CD4-positive, alpha-beta T cell treated with Interleukin-17A for 1 hour (primary cell): ENCODE results near the gene SKI.
"Not testable (repeated sequence)": the region's sequence is repeated elsewhere in the genome, so short reads cannot be mapped to it uniquely, and the experiment has no call there.

Experiments
- DNase-seq: peaks from one replicate; pipeline ENCODE4 v3.0.0-alpha.2; 2020

The SKI gene

GRCh38 chr1:2231532-2232254 lies 3.6 kb downstream of the SKI start:
- peak; percentile 88 for DNase-seq

GRCh38 chr1:2232255-2232915 lies 4.3 kb downstream of the SKI start:
- DNase-seq = peak; percentile 24

DNA sequence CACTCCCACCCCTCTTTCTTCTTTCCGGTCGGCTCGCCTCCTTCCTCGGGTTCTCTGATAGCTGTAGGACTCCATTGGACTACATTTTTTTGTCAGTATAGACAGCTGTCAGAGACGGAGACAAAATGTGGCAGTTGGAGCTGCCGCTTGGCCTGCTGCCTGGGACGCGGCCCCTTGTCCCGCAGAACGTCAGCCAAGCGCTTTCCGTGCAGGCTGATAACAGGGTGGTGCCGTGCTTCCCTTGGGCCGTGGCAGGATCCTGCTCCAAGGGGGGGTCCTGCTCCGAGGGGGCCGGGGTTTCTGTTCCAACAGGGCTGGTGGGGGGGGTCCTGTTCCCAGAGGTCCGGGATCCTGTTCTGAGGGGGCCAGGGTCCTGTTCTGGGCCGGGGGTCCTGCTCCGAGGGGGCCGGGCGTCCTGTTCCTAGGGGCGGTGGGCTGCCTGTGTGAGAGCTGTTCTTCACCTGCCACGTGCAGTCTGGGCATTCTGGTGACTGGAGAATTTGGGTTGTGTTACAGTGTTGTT lies 4.9 kb downstream of the SKI start:
- peak; percentile 18 for DNase-seq

- peak; percentile 5 for DNase-seq
These were observed 5.3 kb downstream of the SKI start for GRCh38 chr1:2233468-2233867.

DNA sequence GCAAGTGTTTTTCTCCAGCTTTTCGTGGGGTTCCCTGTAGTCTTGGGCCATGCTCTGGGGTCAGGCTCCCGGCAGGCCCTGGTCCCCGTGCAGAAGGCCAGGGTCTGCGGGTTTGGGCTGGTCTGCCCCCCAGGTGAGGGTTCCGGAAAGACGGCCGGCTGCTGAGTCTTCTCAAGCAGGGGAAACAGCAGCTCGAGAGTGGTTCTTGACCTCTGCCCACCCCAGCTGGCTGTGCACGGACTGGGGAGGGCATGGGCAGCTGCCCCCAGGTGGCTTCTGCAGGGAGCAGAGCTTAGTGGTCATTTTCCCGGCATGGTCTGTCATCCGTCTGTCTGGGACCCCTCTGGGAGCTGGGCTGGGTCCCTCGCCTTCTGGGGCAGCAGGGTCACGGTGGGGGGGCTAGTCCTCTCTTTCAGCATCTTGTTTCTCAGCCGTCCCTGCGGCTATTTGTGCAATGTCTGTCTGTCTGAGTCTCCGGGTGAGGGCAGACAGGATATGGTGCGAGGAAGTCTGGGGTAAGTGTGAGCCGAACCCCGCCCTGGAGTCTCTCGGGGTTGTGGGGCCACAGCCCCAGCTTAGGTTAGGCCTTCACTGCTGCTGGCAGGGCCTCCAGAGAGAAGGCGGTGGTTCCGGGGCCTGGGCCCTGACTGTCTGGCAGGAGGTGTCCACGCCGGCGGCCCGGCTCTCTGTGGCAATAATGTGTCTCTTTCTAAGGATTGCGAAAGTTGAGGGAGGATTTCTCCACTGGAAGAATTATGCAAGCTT lies 6.1 kb downstream of the SKI start:
- DNase-seq = peak; percentile 89

GRCh38 chr1:2234762-2235113 lies 6.6 kb downstream of the SKI start:
- peak; percentile 64 for DNase-seq

DNA sequence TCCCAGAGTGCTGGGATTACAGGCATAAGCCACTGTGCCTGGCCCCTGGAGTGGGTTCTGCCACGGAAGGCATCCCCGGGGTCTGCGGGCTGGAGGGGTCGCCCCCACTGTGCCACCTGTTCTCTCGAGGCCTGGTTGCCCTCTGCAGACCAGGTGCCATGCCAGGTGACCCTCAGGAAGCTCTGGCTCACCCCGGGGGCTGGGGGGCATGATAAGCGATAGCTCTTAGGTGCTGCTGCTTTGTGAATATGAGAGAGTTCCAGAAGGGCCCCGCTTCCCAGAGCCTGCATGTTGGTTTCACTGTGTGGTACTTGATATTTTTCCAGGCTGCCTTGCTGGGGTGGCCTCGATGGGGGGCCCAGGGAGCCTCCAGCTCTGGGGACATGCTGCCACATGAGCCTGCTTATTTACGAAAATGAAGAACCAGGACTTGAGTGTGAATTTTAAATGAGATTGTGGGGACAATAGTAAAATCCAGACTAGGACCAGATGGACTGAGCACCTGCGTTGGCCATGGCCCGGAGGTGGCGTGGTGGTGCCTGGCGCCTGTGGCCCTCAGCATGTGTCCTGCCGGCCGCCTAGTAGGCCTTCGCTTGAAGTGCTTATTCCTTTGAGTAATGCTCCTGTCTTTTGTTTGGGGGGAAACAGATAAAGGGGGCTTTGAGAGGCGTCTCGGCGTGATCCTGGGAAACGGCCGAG lies 7.3 kb downstream of the SKI start:
- no peak for DNase-seq

GRCh38 chr1:2236695-2237677 lies 8.9 kb downstream of the SKI start:
- peak; percentile 78 for DNase-seq

DNA sequence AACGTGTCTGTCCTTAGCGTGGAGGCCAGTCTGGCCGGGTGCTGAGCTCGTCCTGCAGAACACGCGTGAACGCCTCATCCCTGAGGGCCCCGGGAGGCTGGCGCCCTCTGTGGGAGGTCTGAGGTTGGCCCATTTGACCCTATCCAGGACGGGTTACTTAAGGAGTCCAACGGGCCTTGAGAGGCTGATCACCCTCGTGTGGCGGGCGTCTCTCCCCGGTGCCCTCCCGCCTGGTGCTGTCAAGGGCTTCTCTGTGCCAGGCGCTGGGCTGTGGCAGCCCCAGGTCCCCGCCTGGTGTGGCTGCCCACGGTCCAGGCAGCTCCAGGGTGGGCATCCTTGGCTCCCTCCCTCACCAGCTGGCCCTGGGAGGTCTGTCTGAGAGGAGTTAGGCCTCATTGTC lies 9.7 kb downstream of the SKI start:
- no peak for DNase-seq

DNA sequence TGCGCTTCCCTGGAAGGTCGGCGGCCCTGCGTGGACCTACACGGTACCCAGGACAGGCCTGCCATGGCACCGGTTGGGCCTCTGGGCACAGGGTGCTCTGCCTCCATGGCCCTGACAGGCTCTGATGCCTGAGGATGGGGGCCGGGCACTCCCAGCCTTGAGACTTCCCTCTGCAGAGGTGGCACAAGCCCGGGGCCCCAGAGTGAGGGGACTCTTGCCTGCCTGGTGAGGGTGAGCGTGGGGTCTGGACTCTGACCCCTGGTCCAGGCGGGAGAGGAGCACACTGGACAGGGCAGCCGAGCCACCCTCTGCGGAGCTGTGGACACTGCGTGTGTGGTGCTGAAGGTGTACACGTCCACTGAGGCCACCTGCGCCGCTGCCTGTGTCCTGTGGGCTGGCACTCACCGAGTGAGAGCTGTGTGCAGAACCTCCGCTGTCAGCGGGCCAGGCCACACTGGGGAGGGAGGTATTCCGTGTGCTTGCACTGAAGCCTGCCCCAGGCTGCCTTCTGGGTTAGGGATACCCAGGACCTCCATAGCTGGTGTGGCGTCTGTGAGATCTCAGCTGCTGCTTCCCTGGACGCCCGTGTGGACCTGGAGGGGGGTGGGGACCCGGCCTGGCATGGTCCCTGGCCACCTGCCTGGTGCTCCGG lies 10.4 kb downstream of the SKI start:
- DNase-seq = no peak

DNA sequence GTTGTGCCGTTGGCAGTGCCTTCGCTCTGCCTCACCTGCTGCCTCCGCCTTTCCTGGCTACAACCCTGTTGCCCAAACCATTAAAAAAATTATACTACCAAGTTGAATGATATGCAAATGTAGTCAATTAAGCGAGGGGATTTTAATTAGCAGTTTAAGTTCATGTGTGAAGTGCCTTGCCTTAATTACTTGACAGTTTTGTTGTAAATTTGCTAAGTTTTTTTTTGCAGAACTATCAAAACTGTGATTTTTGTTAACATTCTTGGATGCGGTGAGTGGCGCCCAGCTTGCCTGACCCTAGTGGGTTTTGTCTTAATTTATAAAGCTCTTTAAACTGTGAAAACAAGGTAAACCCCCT lies 10.9 kb downstream of the SKI start:
- no peak for DNase-seq

DNA sequence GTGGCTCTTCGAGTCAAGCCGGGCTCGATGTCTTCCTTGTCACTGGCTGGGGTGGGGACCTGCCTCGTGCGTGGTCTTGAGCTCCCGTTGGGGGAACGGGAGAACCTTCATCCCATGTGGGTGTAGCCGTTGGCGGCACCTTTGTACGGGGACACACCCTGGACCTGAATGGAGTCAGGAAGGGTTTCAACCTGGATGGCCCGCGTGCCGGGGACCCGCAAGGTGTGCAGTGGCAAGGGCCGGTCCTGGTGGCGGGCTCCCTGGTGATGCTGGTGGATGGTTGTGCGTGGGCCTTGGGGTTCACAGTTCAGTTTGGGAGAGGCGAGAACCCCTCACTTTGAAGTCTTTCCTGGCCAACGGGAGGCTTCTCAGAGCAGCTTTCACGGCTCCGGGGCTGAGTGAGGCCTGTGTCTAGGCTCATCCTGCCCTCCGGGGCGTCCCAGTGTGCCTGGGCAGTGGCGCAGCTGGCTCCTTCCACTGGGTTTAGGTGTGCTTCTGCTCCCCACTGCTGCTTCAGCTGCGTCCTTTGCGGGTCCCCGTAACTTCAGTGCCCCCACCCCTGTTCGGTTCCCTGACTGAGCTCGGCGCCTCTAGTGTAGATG lies 11.4 kb downstream of the SKI start:
- no peak for DNase-seq

- DNase-seq = peak; percentile 39
These were observed 12.4 kb downstream of the SKI start for GRCh38 chr1:2240270-2241156.

- no peak for DNase-seq
These were observed 13.7 kb downstream of the SKI start for GRCh38 chr1:2241820-2242219.

DNA sequence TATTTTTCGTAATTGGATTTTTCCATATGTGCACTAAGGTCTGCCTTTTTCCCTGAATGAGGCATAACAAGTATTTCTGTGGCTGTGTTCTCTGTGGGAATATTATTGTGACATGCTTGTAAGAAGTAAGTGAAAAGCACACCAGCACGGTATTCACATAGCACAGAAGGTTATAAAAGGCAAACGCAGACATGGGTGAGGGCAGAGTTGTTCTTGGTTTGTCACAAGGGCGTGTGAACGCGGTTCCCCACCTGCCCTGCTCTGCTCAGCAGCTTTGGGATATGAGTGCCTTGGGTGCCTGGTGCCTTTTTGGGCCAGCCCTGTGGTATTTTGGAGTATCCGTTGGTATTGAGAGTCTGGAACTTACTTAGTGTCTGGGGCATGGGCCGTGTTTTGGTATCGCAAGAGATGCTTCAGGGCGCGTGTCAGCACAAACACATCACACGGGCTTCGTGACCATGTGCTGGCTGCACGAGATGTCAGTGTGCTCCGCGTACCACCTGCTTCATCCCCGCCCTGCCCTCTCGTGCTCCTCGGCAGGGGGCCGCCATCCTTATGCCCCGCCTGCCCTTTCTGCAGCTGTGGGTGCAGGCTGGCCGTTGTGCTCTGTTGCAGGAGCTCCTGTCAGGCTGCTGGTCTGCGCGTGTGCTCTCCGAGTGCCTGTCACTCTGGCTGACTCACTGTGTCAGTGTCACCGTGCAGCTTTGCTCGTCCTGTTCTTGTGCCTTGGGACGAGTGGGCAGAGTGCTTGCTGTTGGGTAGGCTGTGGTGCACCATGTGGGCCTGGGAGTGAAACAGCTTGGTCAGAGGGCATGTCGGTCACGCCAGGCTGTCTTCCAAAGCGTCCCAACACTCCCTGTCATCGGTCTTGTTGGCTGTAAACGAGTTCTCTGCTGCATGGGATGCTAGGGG lies 15.0 kb downstream of the SKI start:
- DNase-seq = no peak

DNA sequence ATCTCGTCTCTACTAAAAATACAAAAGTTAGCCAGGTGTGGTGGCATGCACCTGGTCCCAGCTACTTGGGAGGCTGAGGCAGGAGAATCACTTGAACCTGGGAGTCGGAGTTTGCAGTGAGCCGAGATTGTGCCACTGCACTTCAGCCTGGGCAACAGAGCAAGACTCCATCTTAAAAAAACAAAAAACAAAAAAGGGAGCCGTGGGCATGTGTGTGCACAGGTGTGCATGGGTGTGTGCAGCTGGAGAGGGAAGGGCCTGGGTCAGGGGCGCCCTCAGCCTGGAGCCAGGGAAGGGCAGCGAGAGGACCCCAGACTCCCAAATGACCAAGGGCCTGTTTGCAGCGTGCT lies 18.9 kb downstream of the SKI start:
- DNase-seq = not testable (repeated sequence)

DNA sequence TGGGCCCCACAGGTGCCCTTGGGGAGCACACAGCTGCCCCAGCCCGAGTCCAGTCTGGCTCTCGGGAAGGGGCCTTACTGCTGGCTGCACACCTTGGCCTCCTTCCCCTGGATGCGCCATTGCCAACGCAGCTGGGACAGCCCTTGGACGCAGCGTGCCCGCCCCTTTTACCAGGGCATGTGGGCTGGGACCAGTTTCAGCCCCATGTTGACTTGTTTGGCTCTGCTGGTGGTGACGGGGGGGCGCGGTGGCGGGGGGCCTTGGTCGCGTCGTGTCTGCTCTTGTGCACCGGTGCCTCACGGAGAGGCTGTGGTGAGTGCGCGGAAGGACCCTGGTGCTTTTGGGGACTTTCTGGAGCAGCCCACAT lies 19.6 kb downstream of the SKI start:
- DNase-seq = no peak

GRCh38 chr1:2248127-2248826 lies 20.2 kb downstream of the SKI start:
- DNase-seq = no peak
